ENCODE measurements around the gene TMEM243. TPM values are rescaled to one million over a fixed set of nuclear protein-coding genes. Genes with fewer than 3 reads are reported as not detected.
A peak's percentile ranks its signal among the peaks of the same experiment; 100 is the strongest.

TMEM243 gene
- total and polyA plus RNA-seq, 2 donors (not counting 1 experiment from before 2014, with no cell fraction given), result 161 to 164 TPM

DNA sequence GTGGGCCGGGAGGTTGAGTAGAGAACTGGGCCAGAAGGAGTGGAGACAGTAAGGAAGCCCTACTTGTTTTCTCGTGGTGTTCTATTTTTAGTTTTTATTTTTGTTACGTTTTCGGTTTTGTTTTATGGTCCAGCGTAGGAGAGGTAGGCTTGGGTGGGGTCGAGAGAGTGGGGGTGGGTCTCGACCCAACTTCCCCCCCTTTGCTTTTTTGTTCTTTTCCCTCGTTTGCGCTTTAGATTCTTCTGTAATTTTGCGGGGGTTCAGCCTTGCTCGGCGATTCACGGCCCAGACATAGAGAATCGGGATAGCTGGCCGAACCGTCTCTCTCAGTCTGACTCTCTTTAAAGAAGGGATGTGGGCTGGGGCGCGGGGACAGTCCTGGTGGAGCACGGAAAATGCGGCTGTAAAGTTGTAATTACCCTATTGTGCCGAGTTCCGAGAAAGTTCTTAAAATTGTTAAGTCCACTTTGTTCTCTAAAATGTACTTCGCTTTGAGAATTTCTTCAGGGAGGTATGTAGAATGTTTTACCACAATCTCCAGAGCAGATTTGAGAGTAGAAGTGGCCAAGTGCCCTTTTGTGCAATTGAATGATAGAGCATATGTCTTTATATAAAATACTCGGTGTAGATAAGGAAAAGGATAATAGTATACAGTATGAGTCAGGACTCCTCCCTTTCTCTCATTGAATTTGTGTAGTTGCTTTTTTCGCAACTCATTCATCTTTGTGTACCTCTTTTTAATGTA lies 66.5 kb downstream of the TMEM243 start:
- H3K9ac ChIP-seq (ENCODE audit: low read length), result peak overlapping the region; percentile 97
- no peaks in the 10 kb centered on the region for H3K27me3 Mint-ChIP-seq
- H3K79me2 ChIP-seq (ENCODE audit: control insufficient read depth, insufficient read depth, low read length), result peaks cover 59% of the 10 kb centered on the region
- H3K36me3 ChIP-seq (replicated peaks in 1 of 2; ENCODE audit: control extremely low read depth in 1 of 2, control insufficient read depth in 1 of 2, extremely low read depth in 1 of 2, insufficient read depth in 2 of 2, low read length in 1 of 2), result peaks cover 0 to 3% of the 10 kb centered on the region in 2 experiments
- H3K4me1 Mint-ChIP-seq, result peaks cover 53% of the 10 kb centered on the region
- H3K27ac ChIP-seq (ENCODE audit: low read length in 2 of 2), result peak overlapping the region; percentile 87 to 99
- H3K4me1 ChIP-seq (ENCODE audit: control insufficient read depth in 2 of 2, insufficient read depth in 2 of 2, low read length in 2 of 2), result peaks cover 27 to 51% of the 10 kb centered on the region in 2 donors
- WGBS (ENCODE audit: insufficient coverage), result 0% methylated on average over 13 of the region's 25 CpGs
- no peaks in the 10 kb centered on the region for H3K9me3 ChIP-seq (ENCODE audit: control extremely low read depth in 1 of 3, control insufficient read depth in 2 of 3, insufficient read depth in 1 of 3, low read length in 2 of 3)
- H3K27me3 ChIP-seq (replicated peaks in 1 of 4; ENCODE audit: control extremely low read depth in 1 of 4, control insufficient read depth in 3 of 4, insufficient read depth in 4 of 4, low read length in 3 of 4), result no peaks in the 10 kb centered on the region
- TF ChIP-seq, protein P1, sequence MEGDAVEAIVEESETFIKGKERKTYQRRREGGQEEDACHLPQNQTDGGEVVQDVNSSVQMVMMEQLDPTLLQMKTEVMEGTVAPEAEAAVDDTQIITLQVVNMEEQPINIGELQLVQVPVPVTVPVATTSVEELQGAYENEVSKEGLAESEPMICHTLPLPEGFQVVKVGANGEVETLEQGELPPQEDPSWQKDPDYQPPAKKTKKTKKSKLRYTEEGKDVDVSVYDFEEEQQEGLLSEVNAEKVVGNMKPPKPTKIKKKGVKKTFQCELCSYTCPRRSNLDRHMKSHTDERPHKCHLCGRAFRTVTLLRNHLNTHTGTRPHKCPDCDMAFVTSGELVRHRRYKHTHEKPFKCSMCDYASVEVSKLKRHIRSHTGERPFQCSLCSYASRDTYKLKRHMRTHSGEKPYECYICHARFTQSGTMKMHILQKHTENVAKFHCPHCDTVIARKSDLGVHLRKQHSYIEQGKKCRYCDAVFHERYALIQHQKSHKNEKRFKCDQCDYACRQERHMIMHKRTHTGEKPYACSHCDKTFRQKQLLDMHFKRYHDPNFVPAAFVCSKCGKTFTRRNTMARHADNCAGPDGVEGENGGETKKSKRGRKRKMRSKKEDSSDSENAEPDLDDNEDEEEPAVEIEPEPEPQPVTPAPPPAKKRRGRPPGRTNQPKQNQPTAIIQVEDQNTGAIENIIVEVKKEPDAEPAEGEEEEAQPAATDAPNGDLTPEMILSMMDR (IDR thresholded peaks at IDR 0.05), result no peak
- TF ChIP-seq EZH2 (IDR thresholded peaks at IDR 0.05; ENCODE audit: borderline replicate concordance, insufficient read depth, low read depth, low read length, poor library complexity, severe bottlenecking), result no peak
- peak overlapping the region; percentile 75 to 97 (median 85) for H3K4me3 ChIP-seq (ENCODE audit: control extremely low read depth in 1 of 5, extremely low read depth in 1 of 5, insufficient read depth in 1 of 5, low read depth in 2 of 5, low read length in 4 of 5)
- CTCF ChIA-PET, result interaction anchor here (0.9 to 2.7 kb wide), 13 partner anchors 19 to 235 kb away, joined by 3 to 13 read pairs (median 5); partner anchors contain the start of genes ELAPOR2 and TMEM243
- POLR2A ChIA-PET, result interaction anchor here (0.6 to 3.4 kb wide), 11 partner anchors 9 to 124 kb away, joined by 3 to 58 read pairs (median 3); partner anchors contain the start of genes ELAPOR2 and TMEM243
- H3K9me3 Mint-ChIP-seq (ENCODE audit: insufficient read depth), result no peaks in the 10 kb centered on the region
- peak overlapping the region; percentile 100 for H2AFZ ChIP-seq (ENCODE audit: insufficient read depth, low read depth, low read length, poor library complexity, severe bottlenecking)
- H4K20me1 ChIP-seq (ENCODE audit: control insufficient read depth, insufficient read depth, low read length, poor library complexity, severe bottlenecking), result peaks cover 29% of the 10 kb centered on the region
- intact Hi-C loops (cut with micrococcal nuclease), result loop anchor here (1.0 to 10.0 kb wide), 6 partner anchors 67 to 1069 kb away; partner anchors contain the start of genes ABCB4, CROT, DBF4 and ELAPOR2
- peak overlapping the region; percentile 83 for H3K4me2 ChIP-seq (replicated peaks; ENCODE audit: low read depth, low read length, poor library complexity, severe bottlenecking)
- peak overlapping the region; percentile 91 for H3K27ac Mint-ChIP-seq
- DNase-seq (no peak), ATAC-seq (ENCODE audit: low read depth) (peak; percentile 4)
- H3K4me3 Mint-ChIP-seq, result peak overlapping the region; percentile 88
